Vagina (tissue), 2 donors: ENCODE data around the gene LAMC1. TPM values are rescaled to one million over a fixed set of nuclear protein-coding genes. Genes with fewer than 3 reads are reported as not detected.

Experiments used
- DNase-seq, 2 donors: peaks; one replicate each; pipeline ENCODE4 v3.0.0-alpha.2; 2017; ENCODE audit errors: extremely low spot score in 2 of 2
- H3K27ac ChIP-seq: fragments of 200-600 bp; sonication (generic); one replicate; pipeline ENCODE4 v1.5.1; 2019
- H3K27me3 ChIP-seq: fragments of 200-600 bp; sonication (generic); one replicate; pipeline ENCODE4 v1.5.1; 2019
- H3K36me3 ChIP-seq, 2 donors: fragments of 200-600 bp; sonication (generic); one replicate each; pipeline ENCODE4 v1.5.1; 2017 to 2019
- H3K4me1 ChIP-seq: fragments of 200-600 bp; sonication (generic); one replicate; pipeline ENCODE4 v1.5.1; 2019
- H3K4me3 ChIP-seq, 2 donors: fragments of 200-600 bp; sonication (generic); 1 replicate in 1 of 2; 2 replicates in 1 of 2; pipeline ENCODE4 v1.5.1; 2016 to 2019
- H3K9me3 ChIP-seq: fragments of 200-600 bp; sonication (generic); one replicate; pipeline ENCODE4 v1.5.1; 2019
- CTCF ChIP-seq, 3 experiments: fragments of 450-650 bp in 2 of 3; fragments of 200-600 bp in 1 of 3; sonication (generic) in 1 of 3; IDR thresholded peaks; one replicate each; pipeline ENCODE4 v1.5.1; 2017 to 2019; ENCODE audit warnings: antibody characterized with exemption in 3 of 3, mild to moderate bottlenecking in 2 of 3, moderate library complexity in 2 of 3
- POLR2A ChIP-seq, 2 donors: fragments of 450-650 bp; IDR thresholded peaks; one replicate each; pipeline ENCODE4 v1.6.1; 2017; ENCODE audit warnings: antibody characterized with exemption in 2 of 2, mild to moderate bottlenecking in 2 of 2, moderate library complexity in 2 of 2
- POLR2AphosphoS5 ChIP-seq, 2 donors: sonication (generic); formaldehyde crosslinking; IDR thresholded peaks; one replicate each; pipeline ENCODE4 v1.9.0; 2017; ENCODE audit warnings: antibody characterized with exemption in 2 of 2, mild to moderate bottlenecking in 2 of 2, low read depth in 1 of 2; ENCODE audit not compliant: insufficient read depth in 1 of 2
- intact Hi-C: fragments of 100-400 bp; cut with DNase I; formaldehyde crosslinking; loops from one replicate; pipeline ENCODE4 v1.15.1; 2023
- total RNA-seq: library from RNA; depleted of rRNA; stranded (reverse); fragments of >200 nt; gene quantifications from one replicate; pipeline ENCODE4 v1.2.3, GENCODE V29; 2016

The LAMC1 gene
- total RNA-seq, 1 donor from 2014 or later = 217 TPM

GRCh38 chr1:183159960-183160359 lies 136.7 kb downstream of the LAMC1 start:
- Histone ChIP-seq H3K27ac (no peak overlapping the region), H3K36me3 (no peaks in the 10 kb centered on the region), H3K27me3 (no peaks in the 10 kb centered on the region), H3K4me1 (no peaks in the 10 kb centered on the region), H3K4me3 (no peak overlapping the region), H3K9me3 (no peaks in the 10 kb centered on the region)
- intact Hi-C loops = no loop called here
- peak in 1 of 2 donors; percentile 98 for DNase-seq
- peak; percentile 37 to 66 for TF ChIP-seq POLR2AphosphoS5 (IDR thresholded peaks at IDR 0.05; ENCODE audit: insufficient read depth in 1 of 2, low read depth in 1 of 2)
- TF ChIP-seq POLR2A (IDR thresholded peaks at IDR 0.05) = no peak

GRCh38 chr1:183161391-183161790 lies 138.2 kb downstream of the LAMC1 start:
- Histone ChIP-seq H3K4me1 (no peaks in the 10 kb centered on the region), H3K4me3 (no peak overlapping the region), H3K27me3 (no peaks in the 10 kb centered on the region), H3K27ac (no peak overlapping the region), H3K36me3 (no peaks in the 10 kb centered on the region), H3K9me3 (no peaks in the 10 kb centered on the region)
- intact Hi-C loops = no loop called here
- TF ChIP-seq POLR2AphosphoS5 (IDR thresholded peaks at IDR 0.05; ENCODE audit: insufficient read depth in 1 of 2, low read depth in 1 of 2) = no peak
- TF ChIP-seq CTCF (IDR thresholded peaks at IDR 0.05) = no peak
- no peak for TF ChIP-seq POLR2A (IDR thresholded peaks at IDR 0.05)
- no peak for DNase-seq

- H3K4me3 ChIP-seq = no peak overlapping the region
- no peak overlapping the region for H3K27ac ChIP-seq
- no peaks in the 10 kb centered on the region for H3K9me3 ChIP-seq
- intact Hi-C loops = no loop called here
- no peaks in the 10 kb centered on the region for H3K36me3 ChIP-seq
- H3K4me1 ChIP-seq = no peaks in the 10 kb centered on the region
- no peaks in the 10 kb centered on the region for H3K27me3 ChIP-seq
- DNase-seq = no peak
- no peak for TF ChIP-seq POLR2A (IDR thresholded peaks at IDR 0.05)
- TF ChIP-seq CTCF (IDR thresholded peaks at IDR 0.05) = no peak
- TF ChIP-seq POLR2AphosphoS5 (IDR thresholded peaks at IDR 0.05; ENCODE audit: insufficient read depth in 1 of 2, low read depth in 1 of 2) = no peak
These were observed 140.1 kb downstream of the LAMC1 start for GRCh38 chr1:183163316-183163715.

- Histone ChIP-seq H3K4me1 (no peaks in the 10 kb centered on the region), H3K27ac (no peak overlapping the region), H3K9me3 (no peaks in the 10 kb centered on the region), H3K4me3 (no peak overlapping the region), H3K27me3 (no peaks in the 10 kb centered on the region), H3K36me3 (no peaks in the 10 kb centered on the region)
- no peak for TF ChIP-seq POLR2AphosphoS5 (IDR thresholded peaks at IDR 0.05; ENCODE audit: insufficient read depth in 1 of 2, low read depth in 1 of 2)
- no peak for TF ChIP-seq POLR2A (IDR thresholded peaks at IDR 0.05)
- TF ChIP-seq CTCF (IDR thresholded peaks at IDR 0.05) = no peak
- intact Hi-C loops = no loop called here
- DNase-seq = no peak
These were observed 141.1 kb downstream of the LAMC1 start for GRCh38 chr1:183164340-183164739.

- Histone ChIP-seq H3K9me3 (no peaks in the 10 kb centered on the region), H3K27ac (no peak overlapping the region), H3K4me1 (no peaks in the 10 kb centered on the region), H3K27me3 (no peaks in the 10 kb centered on the region), H3K4me3 (no peak overlapping the region), H3K36me3 (no peaks in the 10 kb centered on the region)
- intact Hi-C loops = no loop called here
- DNase-seq = no peak
- no peak for TF ChIP-seq CTCF (IDR thresholded peaks at IDR 0.05)
- no peak for TF ChIP-seq POLR2A (IDR thresholded peaks at IDR 0.05)
- TF ChIP-seq POLR2AphosphoS5 (IDR thresholded peaks at IDR 0.05; ENCODE audit: insufficient read depth in 1 of 2, low read depth in 1 of 2) = no peak
These were observed 141.7 kb downstream of the LAMC1 start for GRCh38 chr1:183164963-183165362.
